Hematopoietic multipotent progenitor cell (in vitro differentiated cells): ENCODE measurements around the gene HRNR. TPM values are rescaled to one million over a fixed set of nuclear protein-coding genes. Genes with fewer than 3 reads are reported as not detected.
"Not testable (repeated sequence)": the region's sequence is repeated elsewhere in the genome, so short reads cannot be mapped to it uniquely, and the experiment has no call there.

Experiments used
- DNase-seq, 3 donors: peaks; one replicate each; pipeline ENCODE4 v3.0.0-alpha.2; 2011 to 2015; ENCODE audit warnings: low read depth in 2 of 3, low spot score in 2 of 3
- total RNA-seq: library from RNA; depleted of rRNA; stranded (reverse); fragments of >200 nt; gene quantifications from one replicate; pipeline ENCODE4 v1.2.3, GENCODE V29; 2012

The HRNR gene
- under 0.01 TPM for total RNA-seq

GRCh38 chr1:152224093-152224492, at the start of gene HRNR:
HRNR (minus strand) TSS chr1:152224193; CDS start chr1:152223253, 940 bp downstream.
- DNase-seq, result no peak

- DNase-seq, result not testable (repeated sequence)
These were observed 32.4 kb upstream of the HRNR start for GRCh38 chr1:152256394-152256793.

GRCh38 chr1:152252157-152252556, 28.2 kb upstream of the HRNR start:
- DNase-seq, result no peak

- DNase-seq, result no peak
These were observed 27.4 kb upstream of the HRNR start for GRCh38 chr1:152251391-152251790.

- DNase-seq, result no peak
These were observed 23.3 kb upstream of the HRNR start for GRCh38 chr1:152247316-152247715.

GRCh38 chr1:152244576-152245273, 20.7 kb upstream of the HRNR start:
- DNase-seq, result no peak

GRCh38 chr1:152237093-152237492, 13.1 kb upstream of the HRNR start:
- no peak for DNase-seq

GRCh38 chr1:152228831-152229230, 4.8 kb upstream of the HRNR start:
- DNase-seq, result no peak

- peak in 1 of 3 donors; percentile 7 for DNase-seq
These were observed 3.4 kb upstream of the HRNR start for GRCh38 chr1:152227310-152227928.

GRCh38 chr1:152225678-152226077, 1.7 kb upstream of the HRNR start:
- no peak for DNase-seq

GRCh38 chr1:152220166-152221163, 3.5 kb downstream of the HRNR start:
- no peak for DNase-seq

- not testable (repeated sequence) for DNase-seq
These were observed 4.6 kb downstream of the HRNR start for GRCh38 chr1:152219438-152219837.

- no peak for DNase-seq
These were observed 5.1 kb downstream of the HRNR start for GRCh38 chr1:152218762-152219436.

GRCh38 chr1:152215604-152216003, 8.4 kb downstream of the HRNR start:
- not testable (repeated sequence) for DNase-seq

- DNase-seq, result not testable (repeated sequence)
These were observed 9.1 kb downstream of the HRNR start for GRCh38 chr1:152214911-152215310.

GRCh38 chr1:152198982-152199381, 25.0 kb downstream of the HRNR start:
- DNase-seq, result no peak

GRCh38 chr1:152197361-152197941, 26.5 kb downstream of the HRNR start:
- no peak for DNase-seq

GRCh38 chr1:152191711-152192110, 32.3 kb downstream of the HRNR start:
- no peak for DNase-seq

GRCh38 chr1:152191260-152191659, 32.7 kb downstream of the HRNR start:
- no peak for DNase-seq

- DNase-seq, result no peak
These were observed 33.4 kb downstream of the HRNR start for GRCh38 chr1:152190589-152190988.
